ENCODE measurements around the gene PM20D1.
A peak's percentile ranks its signal among the peaks of the same experiment; 100 is the strongest.

The PM20D1 gene

GRCh38 chr1:205803986-205804385, 45.9 kb downstream of the PM20D1 start:
- no peak for DNase-seq

- DNase-seq: no peak
Measured at GRCh38 chr1:205802060-205802459, 47.9 kb downstream of the PM20D1 start.

- DNase-seq: no peak
Measured at GRCh38 chr1:205800981-205801703, 48.8 kb downstream of the PM20D1 start.

- DNase-seq: no peak
Measured at GRCh38 chr1:205800427-205800826, 49.5 kb downstream of the PM20D1 start.

- no peak for DNase-seq
Measured at GRCh38 chr1:205798577-205798976, 51.4 kb downstream of the PM20D1 start.

- peak; percentile 24 to 60 (median 48) for DNase-seq
Measured at GRCh38 chr1:205797168-205797567, 52.8 kb downstream of the PM20D1 start.

- DNase-seq: peak in 2 of 4 experiments; percentile 41 to 58
Measured at GRCh38 chr1:205794011-205794730, 55.8 kb downstream of the PM20D1 start.

- DNase-seq: no peak
Measured at GRCh38 chr1:205792961-205793673, 56.8 kb downstream of the PM20D1 start.

GRCh38 chr1:205792481-205792881, 57.5 kb downstream of the PM20D1 start:
- no peak for DNase-seq

- DNase-seq: peak; percentile 72 to 83 (median 80)
Measured at GRCh38 chr1:205791568-205792180, 58.3 kb downstream of the PM20D1 start.

GRCh38 chr1:205787287-205787916, 62.5 kb downstream of the PM20D1 start:
- DNase-seq: no peak

- DNase-seq: no peak
Measured at GRCh38 chr1:205786601-205787000, 63.3 kb downstream of the PM20D1 start.

- no peak for DNase-seq
Measured at GRCh38 chr1:205785446-205785845, 64.5 kb downstream of the PM20D1 start.

GRCh38 chr1:205783904-205784303, 66.0 kb downstream of the PM20D1 start:
- no peak for DNase-seq

- DNase-seq: no peak
Measured at GRCh38 chr1:205783433-205783795, 66.5 kb downstream of the PM20D1 start.

- DNase-seq: no peak
Measured at GRCh38 chr1:205782627-205783432, 67.1 kb downstream of the PM20D1 start.

GRCh38 chr1:205780335-205780734, 69.6 kb downstream of the PM20D1 start:
- no peak for DNase-seq

Measured in suppressor macrophage (primary cell).